Muscle layer of duodenum (tissue), 2 donors: ENCODE measurements around the gene STMN3.

Experiments
- H3K27ac ChIP-seq: one replicate; pipeline ENCODE4 v1.7.0; 2013; ENCODE audit warnings: mild to moderate bottlenecking, low read length
- H3K27me3 ChIP-seq: one replicate; pipeline ENCODE4 v1.7.0; 2013; ENCODE audit warnings: low read depth, mild to moderate bottlenecking, control low read depth, low read length
- H3K36me3 ChIP-seq, 2 donors: one replicate each; pipeline ENCODE4 v1.7.0; 2013; ENCODE audit warnings: low read length in 2 of 2, control low read depth in 1 of 2, mild to moderate bottlenecking in 1 of 2; ENCODE audit not compliant: insufficient read depth in 2 of 2, control insufficient read depth in 1 of 2
- H3K4me1 ChIP-seq, 2 donors: one replicate each; pipeline ENCODE4 v1.7.0; 2013; ENCODE audit warnings: low read length in 2 of 2, mild to moderate bottlenecking in 2 of 2, control low read depth in 1 of 2, moderate library complexity in 1 of 2; ENCODE audit not compliant: insufficient read depth in 2 of 2, control insufficient read depth in 1 of 2
- H3K4me3 ChIP-seq, 2 donors: one replicate each; pipeline ENCODE4 v1.7.0; 2013; ENCODE audit warnings: low read length in 2 of 2, low read depth in 1 of 2, mild to moderate bottlenecking in 1 of 2
- H3K9me3 ChIP-seq, 2 donors: one replicate each; pipeline ENCODE4 v1.7.0; 2013; ENCODE audit warnings: low read length in 2 of 2, control low read depth in 1 of 2, mild to moderate bottlenecking in 1 of 2; ENCODE audit not compliant: control insufficient read depth in 1 of 2
- donor health status: healthy.

STMN3 gene

DNA sequence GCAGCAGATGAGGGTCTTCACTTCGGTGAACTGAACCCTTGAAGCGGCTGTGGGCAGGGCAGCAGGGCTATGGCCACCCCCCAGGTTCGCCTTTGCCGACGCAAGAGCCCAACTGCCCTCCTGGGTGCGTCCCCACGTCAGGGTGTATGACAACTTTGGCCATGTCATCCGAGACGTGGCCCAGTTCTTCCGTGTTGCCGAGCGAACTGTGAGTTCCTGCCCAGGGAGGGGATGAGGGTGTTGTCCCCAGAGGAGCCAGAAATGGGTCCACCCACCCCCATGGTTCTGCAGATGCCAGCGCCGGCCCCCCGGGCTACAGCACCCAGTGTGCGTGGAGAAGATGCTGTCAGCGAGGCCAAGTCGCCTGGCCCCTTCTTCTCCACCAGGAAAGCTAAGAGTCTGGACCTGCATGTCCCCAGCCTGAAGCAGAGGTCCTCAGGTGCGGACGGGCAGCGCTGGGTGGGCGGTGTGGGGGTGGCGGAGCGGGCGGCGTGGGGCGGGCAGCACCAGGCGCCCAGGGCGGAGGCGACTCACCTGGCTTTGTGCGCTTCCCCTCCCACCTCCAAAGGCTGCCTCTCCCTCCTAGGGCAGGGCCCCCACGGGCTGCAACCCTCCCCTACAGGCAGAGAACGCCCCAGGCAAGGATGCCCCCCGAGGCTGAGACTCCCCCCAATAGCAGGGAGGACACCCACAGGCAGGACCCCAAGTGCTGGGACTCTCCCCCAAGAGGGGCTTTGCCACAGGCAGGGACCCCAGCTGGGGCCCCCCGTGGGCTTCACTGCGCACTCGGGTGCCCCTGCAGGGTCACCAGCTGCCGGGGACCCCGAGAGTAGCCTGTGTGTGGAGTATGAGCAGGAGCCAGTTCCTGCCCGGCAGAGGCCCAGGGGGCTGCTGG is 37.0 kb upstream of the STMN3 start:
- no peak overlapping the region for H3K4me3 ChIP-seq
- H3K36me3 ChIP-seq = peaks cover 0 to 12% of the 10 kb centered on the region in 2 donors
- no peak overlapping the region for H3K27ac ChIP-seq
- H3K4me1 ChIP-seq = peaks cover 0 to 18% of the 10 kb centered on the region in 2 donors
- no peaks in the 10 kb centered on the region for H3K9me3 ChIP-seq
- H3K27me3 ChIP-seq = no peaks in the 10 kb centered on the region

DNA sequence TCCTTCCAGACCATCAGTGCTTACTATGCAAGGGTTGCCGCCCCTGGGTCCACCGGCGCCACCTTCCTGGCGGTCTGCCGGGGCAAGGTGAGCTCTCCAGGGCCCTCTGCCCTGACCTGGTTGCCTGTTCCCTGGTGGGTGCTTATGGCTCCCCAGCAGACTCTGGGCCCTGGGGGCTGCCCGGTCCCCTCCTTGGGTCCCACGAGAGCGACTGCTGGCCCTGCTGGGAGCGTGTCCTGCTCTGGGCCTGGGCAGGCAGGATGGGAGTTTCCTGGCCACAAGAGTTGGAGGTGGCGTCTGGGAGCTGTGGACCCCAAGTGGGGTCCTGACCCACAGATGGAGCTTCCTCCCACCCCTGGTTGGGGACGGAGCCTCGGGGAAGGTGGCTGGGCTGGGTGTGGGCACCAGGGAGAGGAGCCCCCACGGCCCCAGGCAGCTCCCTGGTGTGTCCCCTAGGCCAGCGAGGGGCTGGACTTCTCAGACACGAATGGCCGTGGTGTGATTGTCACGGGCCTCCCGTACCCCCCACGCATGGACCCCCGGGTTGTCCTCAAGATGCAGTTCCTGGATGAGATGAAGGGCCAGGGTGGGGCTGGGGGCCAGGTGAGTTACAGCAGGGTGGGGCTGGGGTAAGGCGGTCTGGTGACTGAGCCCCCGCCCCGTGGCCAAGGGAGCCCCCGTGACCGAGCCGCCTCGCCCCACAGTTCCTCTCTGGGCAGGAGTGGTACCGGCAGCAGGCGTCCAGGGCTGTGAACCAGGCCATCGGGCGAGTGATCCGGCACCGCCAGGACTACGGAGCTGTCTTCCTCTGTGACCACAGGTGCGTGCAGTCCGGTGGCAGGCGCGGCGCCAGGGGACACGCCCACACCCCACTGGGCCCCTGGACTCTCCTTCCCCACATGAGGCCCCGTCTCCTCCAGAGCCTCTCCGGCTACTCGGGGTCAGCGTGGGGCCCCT is 36.1 kb upstream of the STMN3 start:
- no peak overlapping the region for H3K27ac ChIP-seq
- peaks cover 0 to 18% of the 10 kb centered on the region in 2 donors for H3K4me1 ChIP-seq
- H3K4me3 ChIP-seq = no peak overlapping the region
- H3K9me3 ChIP-seq = no peaks in the 10 kb centered on the region
- H3K36me3 ChIP-seq = peaks cover 0 to 5% of the 10 kb centered on the region in 2 donors
- no peaks in the 10 kb centered on the region for H3K27me3 ChIP-seq

DNA sequence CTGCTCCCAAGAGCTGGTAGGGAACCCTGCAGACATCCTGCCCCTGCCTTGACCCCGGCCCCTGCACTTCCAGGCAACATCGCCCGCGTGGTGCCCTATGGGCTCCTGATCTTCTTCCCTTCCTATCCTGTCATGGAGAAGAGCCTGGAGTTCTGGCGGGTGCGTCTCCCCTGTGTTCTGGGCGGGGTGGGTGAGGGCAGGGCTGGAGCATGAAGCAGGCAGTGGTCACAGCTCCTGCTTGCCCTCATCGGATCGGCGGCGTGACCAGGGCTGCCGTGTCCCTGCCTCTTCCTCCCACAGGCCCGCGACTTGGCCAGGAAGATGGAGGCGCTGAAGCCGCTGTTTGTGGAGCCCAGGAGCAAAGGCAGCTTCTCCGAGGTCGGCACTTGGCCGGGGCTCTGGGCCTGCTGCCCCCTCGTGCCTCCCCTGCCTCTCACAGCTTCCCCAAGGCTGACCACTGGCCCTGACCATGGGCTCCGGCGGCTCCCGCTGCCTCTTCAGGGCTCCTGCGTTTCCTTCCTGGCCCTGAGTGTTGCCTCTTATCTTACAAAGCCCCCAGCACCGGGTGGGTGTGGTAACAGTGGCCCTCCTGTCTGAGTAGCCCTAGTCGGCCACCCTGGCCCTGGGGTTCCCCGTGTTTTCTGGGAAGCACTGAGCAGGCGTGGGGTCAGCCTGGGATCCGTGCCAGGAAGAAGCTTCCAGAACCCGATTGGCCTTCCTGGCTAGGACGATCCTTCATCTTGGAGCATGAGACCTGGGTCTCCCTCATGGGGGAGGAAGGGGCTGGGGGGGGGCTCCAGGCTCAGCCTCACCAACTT is 35.2 kb upstream of the STMN3 start:
- Histone ChIP-seq H3K36me3 (no peaks in the 10 kb centered on the region), H3K27me3 (no peaks in the 10 kb centered on the region)

DNA sequence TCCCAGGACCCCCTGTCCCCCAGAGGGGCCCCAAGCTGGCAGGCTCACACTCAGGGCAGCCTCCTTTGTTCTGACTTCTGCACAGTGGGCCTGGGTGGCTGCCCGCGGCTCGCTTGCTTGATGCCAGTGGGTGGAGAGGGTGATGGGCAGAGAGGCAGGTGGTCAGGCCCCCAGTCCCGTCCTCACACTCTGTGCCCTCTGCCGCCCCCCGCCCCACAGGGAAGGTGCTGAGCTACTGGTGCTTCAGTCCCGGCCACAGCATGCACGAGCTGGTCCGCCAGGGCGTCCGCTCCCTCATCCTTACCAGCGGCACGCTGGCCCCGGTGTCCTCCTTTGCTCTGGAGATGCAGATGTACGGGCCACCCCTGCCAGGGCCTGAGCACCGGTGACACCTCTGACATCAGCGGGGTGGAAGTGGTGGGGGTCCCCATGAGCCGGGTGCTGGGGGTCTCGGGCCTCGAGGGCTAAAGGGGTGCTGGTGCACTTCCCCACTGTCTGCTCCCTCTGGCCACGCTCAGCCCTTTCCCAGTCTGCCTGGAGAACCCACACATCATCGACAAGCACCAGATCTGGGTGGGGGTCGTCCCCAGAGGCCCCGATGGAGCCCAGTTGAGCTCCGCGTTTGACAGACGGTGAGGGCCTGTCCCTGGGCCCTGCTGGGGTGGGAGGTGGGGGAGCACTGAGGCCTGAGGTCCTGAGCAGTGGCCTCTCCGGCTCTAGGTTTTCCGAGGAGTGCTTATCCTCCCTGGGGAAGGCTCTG is 34.4 kb upstream of the STMN3 start:
- no peaks in the 10 kb centered on the region for H3K27me3 ChIP-seq
- H3K9me3 ChIP-seq = no peaks in the 10 kb centered on the region
- peak overlapping the region; percentile 45 for H3K27ac ChIP-seq
- no peaks in the 10 kb centered on the region for H3K36me3 ChIP-seq
- H3K4me3 ChIP-seq = no peak overlapping the region
- peaks cover 0 to 24% of the 10 kb centered on the region in 2 donors for H3K4me1 ChIP-seq

More for the DNA sequence above, 35.2 kb upstream of the STMN3 start:
- Histone ChIP-seq H3K9me3 (no peaks in the 10 kb centered on the region), H3K27ac (no peak overlapping the region), H3K4me3 (no peak overlapping the region), H3K4me1 (peaks cover 0 to 18% of the 10 kb centered on the region in 2 donors)

DNA sequence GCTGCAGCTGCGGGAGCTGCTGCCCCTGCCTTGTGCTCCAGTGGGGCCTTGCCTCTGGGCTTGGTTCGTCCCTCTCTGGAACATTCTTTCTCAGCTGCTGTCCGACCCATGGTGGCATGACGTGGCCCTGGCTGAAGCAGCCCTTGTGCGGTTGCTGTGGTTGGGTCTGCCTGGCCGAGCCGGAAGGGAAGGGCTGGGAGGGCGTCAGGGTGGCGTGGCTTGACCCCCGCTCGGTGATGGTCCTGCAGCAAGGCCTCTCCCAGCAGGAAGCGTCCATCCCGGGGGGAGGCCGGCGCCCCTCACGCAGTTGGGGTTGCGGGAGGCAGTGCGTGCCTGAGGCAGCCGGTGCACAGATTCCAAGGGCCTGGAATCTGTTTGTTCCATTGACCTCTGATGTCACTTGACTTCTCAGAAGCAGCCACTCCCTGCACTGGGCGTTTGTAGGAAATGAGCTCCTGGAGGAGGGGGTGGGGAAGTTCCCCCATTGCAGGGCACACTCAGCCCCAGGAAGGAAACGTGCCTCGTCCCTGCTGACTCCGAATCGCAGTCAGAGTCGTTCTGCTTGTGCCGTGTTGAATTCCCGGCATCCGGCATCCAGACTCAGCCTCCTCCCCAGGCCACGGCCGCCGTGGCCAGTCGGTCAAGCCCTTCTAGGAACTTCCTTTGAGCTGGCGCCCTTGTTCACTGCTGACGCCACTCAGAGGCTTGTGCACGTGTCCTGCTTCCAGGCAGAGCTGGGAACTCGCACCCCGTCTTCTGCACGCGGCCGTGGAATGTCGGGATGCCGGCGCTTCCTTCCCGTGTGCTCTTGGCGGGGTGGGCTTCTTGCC is 33.5 kb upstream of the STMN3 start:
- Histone ChIP-seq H3K9me3 (no peaks in the 10 kb centered on the region), H3K4me1 (peaks cover 0 to 30% of the 10 kb centered on the region in 2 donors), H3K4me3 (no peak overlapping the region), H3K36me3 (no peaks in the 10 kb centered on the region), H3K27ac (peak overlapping the region; percentile 67), H3K27me3 (no peaks in the 10 kb centered on the region)

DNA sequence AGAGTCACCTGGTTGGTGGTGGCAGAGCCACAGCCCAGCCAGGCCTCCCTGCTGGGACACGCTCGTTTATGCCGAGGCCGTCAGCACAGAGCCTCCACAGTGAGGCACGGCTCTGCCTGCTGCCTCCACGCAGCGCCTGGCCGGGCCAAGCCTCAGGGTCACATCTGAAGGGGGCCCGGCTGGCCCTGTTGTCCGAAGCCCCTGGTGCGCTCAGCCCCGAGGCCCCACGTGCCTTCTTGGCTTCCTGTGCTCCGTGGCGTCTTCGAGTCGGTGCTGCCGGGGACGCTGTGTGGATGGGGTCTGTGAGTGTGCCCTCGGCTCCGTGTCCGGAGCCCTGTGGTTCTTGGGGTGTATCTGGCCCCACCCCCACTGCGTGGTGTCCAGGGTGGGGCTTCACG is 32.9 kb upstream of the STMN3 start:
- Histone ChIP-seq H3K4me3 (no peak overlapping the region), H3K9me3 (no peaks in the 10 kb centered on the region), H3K36me3 (no peaks in the 10 kb centered on the region), H3K27me3 (no peaks in the 10 kb centered on the region), H3K4me1 (peaks cover 0 to 33% of the 10 kb centered on the region in 2 donors), H3K27ac (peak overlapping the region; percentile 67)

DNA sequence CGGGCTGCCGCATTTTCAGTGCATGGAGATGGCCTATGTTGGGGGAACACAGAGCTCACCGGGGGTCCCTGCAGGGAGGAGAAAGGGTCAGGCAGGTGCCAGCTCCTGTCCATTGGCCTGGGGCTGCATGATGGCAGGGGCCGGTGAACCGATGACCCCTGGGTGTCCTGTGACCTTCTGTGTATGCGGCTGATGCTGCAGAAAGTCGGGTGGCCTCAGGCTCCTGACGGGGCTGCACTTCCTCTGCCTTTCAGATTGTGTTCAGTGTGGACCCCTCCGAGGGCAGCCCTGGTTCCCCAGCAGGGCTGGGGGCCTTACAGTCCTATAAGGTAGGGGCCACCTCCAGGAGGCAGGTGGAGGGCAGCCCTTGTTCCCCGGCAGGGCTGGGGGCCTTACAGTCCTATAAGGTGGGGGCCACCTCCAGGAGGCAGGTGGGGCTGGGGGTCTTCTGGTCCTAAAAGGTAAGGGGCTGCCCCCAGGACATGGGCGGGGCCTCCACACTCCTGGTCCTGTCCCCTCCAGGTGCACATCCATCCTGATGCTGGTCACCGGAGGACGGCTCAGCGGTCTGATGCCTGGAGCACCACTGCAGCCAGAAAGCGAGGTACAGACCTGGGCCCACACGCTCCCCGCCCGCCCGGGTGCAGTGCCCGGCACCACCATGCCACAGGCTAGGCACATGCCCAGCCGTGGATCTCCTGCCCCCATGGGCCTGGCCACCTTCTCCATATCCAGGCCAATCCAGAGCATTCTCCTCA is 32.2 kb upstream of the STMN3 start:
- H3K4me3 ChIP-seq = no peak overlapping the region
- H3K27me3 ChIP-seq = no peaks in the 10 kb centered on the region
- H3K9me3 ChIP-seq = no peaks in the 10 kb centered on the region
- H3K27ac ChIP-seq = peak overlapping the region; percentile 67
- peaks cover 0 to 33% of the 10 kb centered on the region in 2 donors for H3K4me1 ChIP-seq
- no peaks in the 10 kb centered on the region for H3K36me3 ChIP-seq

DNA sequence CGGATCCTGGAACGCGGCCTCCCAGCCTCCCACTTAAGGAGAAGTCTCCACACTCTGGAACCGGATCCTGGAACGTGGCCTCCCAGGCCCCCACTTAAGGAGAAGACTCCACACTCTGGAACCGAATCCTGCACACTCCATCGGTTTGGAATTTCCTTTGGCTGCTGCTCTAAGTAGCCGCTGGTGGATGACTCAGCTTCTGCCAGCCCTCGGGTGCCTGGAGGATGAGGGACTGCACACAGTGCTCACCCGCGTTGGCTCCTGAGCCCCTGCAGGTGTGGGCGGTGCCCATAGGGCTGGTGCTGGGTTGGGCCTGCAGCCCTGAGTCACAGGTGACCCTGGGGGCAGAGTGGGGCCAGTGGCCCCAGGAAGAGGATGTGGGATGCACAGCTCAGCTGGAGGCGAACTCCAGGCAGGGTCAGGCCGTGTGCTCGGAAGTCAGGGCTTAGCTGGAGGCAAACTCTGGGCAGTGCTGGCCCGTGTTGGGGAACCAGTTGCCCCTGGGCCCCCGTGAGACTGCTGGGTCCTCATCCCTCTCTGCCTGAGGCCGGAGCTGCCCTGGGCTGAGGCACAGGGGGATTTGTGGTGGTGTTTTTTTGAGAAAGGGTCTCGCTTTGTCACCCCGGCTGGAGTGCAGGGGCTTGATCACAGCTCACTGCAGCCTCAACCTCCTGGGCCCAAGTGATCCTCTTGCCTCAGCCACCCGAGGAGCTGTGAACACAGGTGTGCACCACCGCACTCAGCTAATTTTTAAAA is 29.3 kb upstream of the STMN3 start:
- peaks cover 0 to 24% of the 10 kb centered on the region in 2 donors for H3K36me3 ChIP-seq
- peak overlapping the region; percentile 31 for H3K27ac ChIP-seq
- H3K27me3 ChIP-seq = no peaks in the 10 kb centered on the region
- no peaks in the 10 kb centered on the region for H3K9me3 ChIP-seq
- H3K4me1 ChIP-seq = peaks cover 0 to 31% of the 10 kb centered on the region in 2 donors
- peak overlapping the region in 1 of 2 donors; percentile 14 for H3K4me3 ChIP-seq

DNA sequence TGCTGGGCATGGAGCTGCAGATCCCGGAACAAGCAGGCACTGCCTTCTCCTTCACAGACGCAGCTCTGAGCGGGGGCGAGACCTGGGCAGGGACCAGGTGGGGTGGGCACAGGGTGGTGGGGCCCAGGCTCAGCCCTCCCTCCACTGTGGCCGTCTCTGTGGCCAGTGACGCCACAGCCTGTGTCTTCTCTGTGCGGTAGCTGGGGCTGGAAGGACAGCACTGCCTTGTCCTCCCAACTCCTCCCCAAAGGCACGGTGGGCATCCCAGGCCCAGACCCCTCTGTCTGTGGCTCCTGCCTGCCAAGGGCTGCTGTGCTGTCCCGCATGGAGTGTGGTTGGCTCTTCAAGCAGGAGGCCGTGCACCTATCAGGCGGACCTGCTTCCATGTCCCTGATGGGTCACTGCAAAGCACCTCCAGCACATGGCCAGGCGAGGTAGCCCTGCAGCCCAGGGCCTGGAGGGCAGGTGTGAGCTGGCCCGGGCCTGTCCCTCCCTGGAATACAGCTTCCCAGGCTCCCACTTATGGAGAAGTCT is 28.5 kb upstream of the STMN3 start:
- Histone ChIP-seq H3K27me3 (no peaks in the 10 kb centered on the region), H3K27ac (peak overlapping the region; percentile 31), H3K4me1 (peaks cover 0 to 23% of the 10 kb centered on the region in 2 donors), H3K36me3 (peaks cover 0 to 24% of the 10 kb centered on the region in 2 donors), H3K4me3 (no peak overlapping the region), H3K9me3 (no peaks in the 10 kb centered on the region)
